H1 (cell line): ENCODE results near the gene OR2L8. TPM values are rescaled to one million over a fixed set of nuclear protein-coding genes. Genes with fewer than 3 reads are reported as not detected.

Source experiments
- BACH1 ChIP-seq: IDR thresholded peaks from 2 replicates; pipeline ENCODE4 v1.6.1; 2012; ENCODE audit warnings: low read length, improper control_type of control experiment
- PHF8 ChIP-seq: fragments of 200-600 bp; sonication (generic); conservative IDR thresholded peaks from 2 replicates; pipeline ENCODE4 v1.7.1; 2012; ENCODE audit warnings: low read depth, mild to moderate bottlenecking, inconsistent platforms, low read length, moderate library complexity
- RXRA ChIP-seq: IDR thresholded peaks from 2 replicates; pipeline ENCODE4 v1.6.1; 2011; ENCODE audit warnings: low read depth, mild to moderate bottlenecking, low read length, moderate library complexity; ENCODE audit not compliant: insufficient read depth
- SIRT6 ChIP-seq: IDR thresholded peaks from one replicate; pipeline ENCODE4 v1.7.1; 2012; ENCODE audit warnings: low read length, inconsistent platforms
- SP4 ChIP-seq: IDR thresholded peaks from 2 replicates; pipeline ENCODE4 v1.6.1; 2012; ENCODE audit warnings: low read length, inconsistent platforms
- polyA plus RNA-seq, 7 experiments: library from polyadenylated mRNA; depleted of rRNA in 3 of 7; stranded (reverse) in 5 of 7; unstranded in 2 of 7; fragments of >200 nt in 5 of 7; fragments of 200-250 nt in 2 of 7; gene quantifications; 1 replicate in 5 of 7; 2 replicates in 1 of 7; 4 replicates in 1 of 7; pipeline versions ENCODE4 v1.2.1 to v1.2.3, GENCODE V29; 2011 to 2013; ENCODE audit warnings: missing spikeins in 2 of 7, mixed read lengths in 2 of 7
- total RNA-seq: library from RNA; stranded (reverse); fragmentation: NEBNext Ultra II Directional; extraction: Animal tissue kit (Norgen Biotek cat#: 25700); gene quantifications from 2 replicates; pipeline ENCODE4 v1.2.1, GENCODE V29; 2021
- TF ChIP-seq, protein P1 (sequence below): fragments of 300-600 bp; sonication (generic); IDR thresholded peaks from 2 replicates; pipeline ENCODE4 v1.7.1; 2012; ENCODE audit warnings: low read length, moderate library complexity, mild to moderate bottlenecking, inconsistent platforms; ENCODE audit not compliant: insufficient replicate concordance

The OR2L8 gene
- total and polyA plus RNA-seq, 2 of the 8 experiments (the other 6 are each of a cell fraction or from before 2014, with no cell fraction given): not detected

DNA sequence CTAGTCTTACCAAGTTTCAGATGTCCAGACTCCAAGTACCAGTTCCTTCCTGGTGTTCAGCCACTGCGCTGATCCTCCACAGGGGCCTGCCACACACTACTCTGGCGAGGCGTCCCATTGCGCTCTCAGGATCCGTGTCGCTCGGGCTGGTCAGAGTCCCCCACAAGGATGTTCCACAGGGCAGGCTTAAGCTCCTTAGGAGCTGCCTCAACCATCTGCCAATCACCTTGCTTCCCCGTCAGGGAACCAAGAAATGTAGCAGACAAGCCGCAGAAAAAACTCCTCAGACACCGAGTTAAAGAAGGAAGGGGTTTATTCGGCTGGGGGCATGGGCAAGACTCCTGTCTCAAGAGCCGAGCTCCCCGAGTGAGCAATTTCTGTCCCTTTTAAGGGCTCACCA, 43.5 kb upstream of the OR2L8 start (continued):
- TF ChIP-seq, protein P1, sequence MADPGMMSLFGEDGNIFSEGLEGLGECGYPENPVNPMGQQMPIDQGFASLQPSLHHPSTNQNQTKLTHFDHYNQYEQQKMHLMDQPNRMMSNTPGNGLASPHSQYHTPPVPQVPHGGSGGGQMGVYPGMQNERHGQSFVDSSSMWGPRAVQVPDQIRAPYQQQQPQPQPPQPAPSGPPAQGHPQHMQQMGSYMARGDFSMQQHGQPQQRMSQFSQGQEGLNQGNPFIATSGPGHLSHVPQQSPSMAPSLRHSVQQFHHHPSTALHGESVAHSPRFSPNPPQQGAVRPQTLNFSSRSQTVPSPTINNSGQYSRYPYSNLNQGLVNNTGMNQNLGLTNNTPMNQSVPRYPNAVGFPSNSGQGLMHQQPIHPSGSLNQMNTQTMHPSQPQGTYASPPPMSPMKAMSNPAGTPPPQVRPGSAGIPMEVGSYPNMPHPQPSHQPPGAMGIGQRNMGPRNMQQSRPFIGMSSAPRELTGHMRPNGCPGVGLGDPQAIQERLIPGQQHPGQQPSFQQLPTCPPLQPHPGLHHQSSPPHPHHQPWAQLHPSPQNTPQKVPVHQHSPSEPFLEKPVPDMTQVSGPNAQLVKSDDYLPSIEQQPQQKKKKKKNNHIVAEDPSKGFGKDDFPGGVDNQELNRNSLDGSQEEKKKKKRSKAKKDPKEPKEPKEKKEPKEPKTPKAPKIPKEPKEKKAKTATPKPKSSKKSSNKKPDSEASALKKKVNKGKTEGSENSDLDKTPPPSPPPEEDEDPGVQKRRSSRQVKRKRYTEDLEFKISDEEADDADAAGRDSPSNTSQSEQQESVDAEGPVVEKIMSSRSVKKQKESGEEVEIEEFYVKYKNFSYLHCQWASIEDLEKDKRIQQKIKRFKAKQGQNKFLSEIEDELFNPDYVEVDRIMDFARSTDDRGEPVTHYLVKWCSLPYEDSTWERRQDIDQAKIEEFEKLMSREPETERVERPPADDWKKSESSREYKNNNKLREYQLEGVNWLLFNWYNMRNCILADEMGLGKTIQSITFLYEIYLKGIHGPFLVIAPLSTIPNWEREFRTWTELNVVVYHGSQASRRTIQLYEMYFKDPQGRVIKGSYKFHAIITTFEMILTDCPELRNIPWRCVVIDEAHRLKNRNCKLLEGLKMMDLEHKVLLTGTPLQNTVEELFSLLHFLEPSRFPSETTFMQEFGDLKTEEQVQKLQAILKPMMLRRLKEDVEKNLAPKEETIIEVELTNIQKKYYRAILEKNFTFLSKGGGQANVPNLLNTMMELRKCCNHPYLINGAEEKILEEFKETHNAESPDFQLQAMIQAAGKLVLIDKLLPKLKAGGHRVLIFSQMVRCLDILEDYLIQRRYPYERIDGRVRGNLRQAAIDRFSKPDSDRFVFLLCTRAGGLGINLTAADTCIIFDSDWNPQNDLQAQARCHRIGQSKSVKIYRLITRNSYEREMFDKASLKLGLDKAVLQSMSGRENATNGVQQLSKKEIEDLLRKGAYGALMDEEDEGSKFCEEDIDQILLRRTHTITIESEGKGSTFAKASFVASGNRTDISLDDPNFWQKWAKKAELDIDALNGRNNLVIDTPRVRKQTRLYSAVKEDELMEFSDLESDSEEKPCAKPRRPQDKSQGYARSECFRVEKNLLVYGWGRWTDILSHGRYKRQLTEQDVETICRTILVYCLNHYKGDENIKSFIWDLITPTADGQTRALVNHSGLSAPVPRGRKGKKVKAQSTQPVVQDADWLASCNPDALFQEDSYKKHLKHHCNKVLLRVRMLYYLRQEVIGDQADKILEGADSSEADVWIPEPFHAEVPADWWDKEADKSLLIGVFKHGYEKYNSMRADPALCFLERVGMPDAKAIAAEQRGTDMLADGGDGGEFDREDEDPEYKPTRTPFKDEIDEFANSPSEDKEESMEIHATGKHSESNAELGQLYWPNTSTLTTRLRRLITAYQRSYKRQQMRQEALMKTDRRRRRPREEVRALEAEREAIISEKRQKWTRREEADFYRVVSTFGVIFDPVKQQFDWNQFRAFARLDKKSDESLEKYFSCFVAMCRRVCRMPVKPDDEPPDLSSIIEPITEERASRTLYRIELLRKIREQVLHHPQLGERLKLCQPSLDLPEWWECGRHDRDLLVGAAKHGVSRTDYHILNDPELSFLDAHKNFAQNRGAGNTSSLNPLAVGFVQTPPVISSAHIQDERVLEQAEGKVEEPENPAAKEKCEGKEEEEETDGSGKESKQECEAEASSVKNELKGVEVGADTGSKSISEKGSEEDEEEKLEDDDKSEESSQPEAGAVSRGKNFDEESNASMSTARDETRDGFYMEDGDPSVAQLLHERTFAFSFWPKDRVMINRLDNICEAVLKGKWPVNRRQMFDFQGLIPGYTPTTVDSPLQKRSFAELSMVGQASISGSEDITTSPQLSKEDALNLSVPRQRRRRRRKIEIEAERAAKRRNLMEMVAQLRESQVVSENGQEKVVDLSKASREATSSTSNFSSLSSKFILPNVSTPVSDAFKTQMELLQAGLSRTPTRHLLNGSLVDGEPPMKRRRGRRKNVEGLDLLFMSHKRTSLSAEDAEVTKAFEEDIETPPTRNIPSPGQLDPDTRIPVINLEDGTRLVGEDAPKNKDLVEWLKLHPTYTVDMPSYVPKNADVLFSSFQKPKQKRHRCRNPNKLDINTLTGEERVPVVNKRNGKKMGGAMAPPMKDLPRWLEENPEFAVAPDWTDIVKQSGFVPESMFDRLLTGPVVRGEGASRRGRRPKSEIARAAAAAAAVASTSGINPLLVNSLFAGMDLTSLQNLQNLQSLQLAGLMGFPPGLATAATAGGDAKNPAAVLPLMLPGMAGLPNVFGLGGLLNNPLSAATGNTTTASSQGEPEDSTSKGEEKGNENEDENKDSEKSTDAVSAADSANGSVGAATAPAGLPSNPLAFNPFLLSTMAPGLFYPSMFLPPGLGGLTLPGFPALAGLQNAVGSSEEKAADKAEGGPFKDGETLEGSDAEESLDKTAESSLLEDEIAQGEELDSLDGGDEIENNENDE: no peak
- TF ChIP-seq SIRT6 (no peak), BACH1 (no peak), PHF8 (no peak), SP4 (no peak), RXRA (no peak)
